Measurements from ENCODE around the gene TNFRSF18. TPM values are rescaled to one million over a fixed set of nuclear protein-coding genes. Genes with fewer than 3 reads are reported as not detected.

The TNFRSF18 gene
- total and polyA plus RNA-seq, 10 of the 15 experiments (the other 5 are each of a cell fraction or from before 2014, with no cell fraction given) = 0.18 to 7.5 (median 1.5) TPM; not detected in 1

- TF ChIP-seq SREBF1 (IDR thresholded peaks at IDR 0.05; ENCODE audit: low read length) = no peak
- peak; percentile 43; the same call in 1 of the 2 replicates for TF ChIP-seq GATAD2B (conservative IDR thresholded peaks at IDR 0.05; ENCODE audit: low read depth)
- Histone ChIP-seq H3K27me3 (replicated peaks in 1 of 2; ENCODE audit: control insufficient read depth in 2 of 2, insufficient read depth in 2 of 2, low read length in 1 of 2) (no peaks in the 10 kb centered on the region), H3K9me3 (replicated peaks; ENCODE audit: control insufficient read depth, insufficient read depth, low read length) (no peaks in the 10 kb centered on the region; the same call in 2 of the 3 replicates), H3K4me3 (no peak overlapping the region), H3K79me2 (ENCODE audit: control insufficient read depth, insufficient read depth, low read length) (no peaks in the 10 kb centered on the region), H4K20me1 (ENCODE audit: control insufficient read depth, insufficient read depth) (no peaks in the 10 kb centered on the region), H3K27ac (ENCODE audit: control insufficient read depth, insufficient read depth) (no peak overlapping the region), H3K36me3 (ENCODE audit: control insufficient read depth in 2 of 2, insufficient read depth in 2 of 2, low read length in 1 of 2) (no peaks in the 10 kb centered on the region), H3K4me2 (ENCODE audit: control insufficient read depth, insufficient read depth) (peak overlapping the region; percentile 64; the same call in 1 of the 2 replicates), H3K9ac (ENCODE audit: control insufficient read depth, insufficient read depth, low read length) (no peak overlapping the region), H3K4me1 (ENCODE audit: control insufficient read depth, insufficient read depth, low read length) (no peaks in the 10 kb centered on the region), H2AFZ (ENCODE audit: control insufficient read depth, low read depth, low read length) (no peak overlapping the region)
- intact Hi-C loops (cut with micrococcal nuclease; ENCODE audit: unreplicated experiment) (no loop called here), in situ Hi-C loops (cut with MboI) (no loop called here)
- ChIA-PET POLR2A (interaction anchor here (0.7 to 1.2 kb wide), 5 partner anchors 12 to 179 kb away, joined by 3 to 4 read pairs (median 3); no protein-coding TSS in a partner anchor), SMC1A (ENCODE audit: uncharacterized antibody, unreplicated experiment) (interaction anchor here (1.0 kb wide), 1 partner anchor 75 kb away, joined by 3 read pairs; no protein-coding TSS in a partner anchor), CTCF (interaction anchor here (0.8 to 1.0 kb wide), 2 partner anchors 9 to 54 kb away, joined by 3 to 7 read pairs; no protein-coding TSS in a partner anchor), RAD21 (ENCODE audit: unreplicated experiment) (interaction anchor here (0.7 to 1.4 kb wide), 3 partner anchors 29 to 51 kb away, joined by 3 to 5 read pairs (median 5); no protein-coding TSS in a partner anchor)
- ATAC-seq (no peak), DNase-seq (ENCODE audit: low read depth, low spot score) (no peak), FAIRE-seq (no peak)
- BruUV-seq (replicated peaks) = TSS peak; percentile 87
- WGBS (ENCODE audit: insufficient coverage, insufficient replicate concordance, low lambda C conversion rate, missing lambda C conversion rate) = 57% methylated on average over 31 of the region's 31 CpGs
These were observed 6.2 kb downstream of the TNFRSF18 start for GRCh38 chr1:1199961-1200875.

GRCh38 chr1:1199141-1199960, 7.0 kb downstream of the TNFRSF18 start:
- ATAC-seq (no peak), DNase-seq (ENCODE audit: low read depth, low spot score) (no peak), FAIRE-seq (no peak)
- POLR2A ChIA-PET = interaction anchor here (0.9 to 1.2 kb wide), 3 partner anchors 62 to 178 kb away, joined by 3 to 4 read pairs (median 3); no protein-coding TSS in a partner anchor
- Histone ChIP-seq H4K20me1 (ENCODE audit: control insufficient read depth, insufficient read depth) (no peaks in the 10 kb centered on the region), H2AFZ (ENCODE audit: control insufficient read depth, low read depth, low read length) (no peak overlapping the region), H3K9me3 (replicated peaks; ENCODE audit: control insufficient read depth, insufficient read depth, low read length) (peaks cover 2% of the 10 kb centered on the region; the same call in 1 of the 3 replicates), H3K36me3 (ENCODE audit: control insufficient read depth in 2 of 2, insufficient read depth in 2 of 2, low read length in 1 of 2) (no peaks in the 10 kb centered on the region), H3K4me3 (no peak overlapping the region), H3K4me2 (ENCODE audit: control insufficient read depth, insufficient read depth) (no peak overlapping the region), H3K9ac (ENCODE audit: control insufficient read depth, insufficient read depth, low read length) (no peak overlapping the region), H3K27me3 (replicated peaks in 1 of 2; ENCODE audit: control insufficient read depth in 2 of 2, insufficient read depth in 2 of 2, low read length in 1 of 2) (no peaks in the 10 kb centered on the region), H3K4me1 (ENCODE audit: control insufficient read depth, insufficient read depth, low read length) (no peaks in the 10 kb centered on the region), H3K79me2 (ENCODE audit: control insufficient read depth, insufficient read depth, low read length) (no peaks in the 10 kb centered on the region), H3K27ac (ENCODE audit: control insufficient read depth, insufficient read depth) (no peak overlapping the region)
- WGBS (ENCODE audit: insufficient coverage, insufficient replicate concordance, low lambda C conversion rate, missing lambda C conversion rate) = 49% methylated on average over 17 of the region's 22 CpGs
- SMC1A ChIA-PET (ENCODE audit: uncharacterized antibody, unreplicated experiment) = no interaction called here
- in situ Hi-C loops (cut with MboI) = no loop called here
- no TSS peak for BruUV-seq (replicated peaks)
- intact Hi-C loops (cut with micrococcal nuclease; ENCODE audit: unreplicated experiment) = no loop called here
- RAD21 ChIA-PET (ENCODE audit: unreplicated experiment) = interaction anchor here (0.7 to 1.4 kb wide), 2 partner anchors 28 to 52 kb away, joined by 5 read pairs; no protein-coding TSS in a partner anchor
- CTCF ChIA-PET = no interaction called here
- TF ChIP-seq ZBTB4 (CRISPR knock-in tag; IDR thresholded peaks at IDR 0.05) = no peak
- no peak for TF ChIP-seq RB1 (IDR thresholded peaks at IDR 0.05; ENCODE audit: borderline replicate concordance)
- no peak for TF ChIP-seq POU2F2 (IDR thresholded peaks at IDR 0.05; ENCODE audit: borderline replicate concordance, low read depth, low read length)
- TF ChIP-seq ASH2L (IDR thresholded peaks at IDR 0.05; ENCODE audit: borderline replicate concordance, low read depth) = no peak
- TF ChIP-seq BRCA1 (IDR thresholded peaks at IDR 0.05; ENCODE audit: low read depth, low read length) = no peak
- no peak for TF ChIP-seq IRF3 (IDR thresholded peaks at IDR 0.05)
- TF ChIP-seq LARP7 (IDR thresholded peaks at IDR 0.05) = no peak
